ENCODE results near the gene ASCL2.

The ASCL2 gene

DNA sequence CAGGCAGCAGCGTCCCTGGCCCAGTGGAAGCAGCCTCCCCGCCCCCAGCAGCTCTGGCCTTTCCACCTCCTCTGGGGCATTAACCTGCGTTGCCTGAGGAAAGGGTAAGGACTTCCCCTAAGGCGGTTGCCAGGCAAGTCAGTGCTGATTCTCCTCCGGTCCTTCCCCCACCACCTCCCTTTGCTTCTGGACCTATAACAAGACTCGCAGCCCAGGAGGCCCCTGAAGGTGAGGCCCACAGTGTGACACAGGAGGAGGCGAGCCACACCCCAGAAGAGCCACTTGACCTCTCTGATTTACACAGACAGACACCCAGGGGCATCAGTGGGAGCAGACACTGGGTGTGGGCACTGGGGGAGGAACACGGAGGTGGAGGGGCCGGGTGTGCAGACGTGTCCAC is 35.4 kb downstream of the ASCL2 start:
- TF ChIP-seq EZH2phosphoT487 (IDR thresholded peaks at IDR 0.05; ENCODE audit: borderline replicate concordance, low read length): no peak
- TF ChIP-seq, protein P1, sequence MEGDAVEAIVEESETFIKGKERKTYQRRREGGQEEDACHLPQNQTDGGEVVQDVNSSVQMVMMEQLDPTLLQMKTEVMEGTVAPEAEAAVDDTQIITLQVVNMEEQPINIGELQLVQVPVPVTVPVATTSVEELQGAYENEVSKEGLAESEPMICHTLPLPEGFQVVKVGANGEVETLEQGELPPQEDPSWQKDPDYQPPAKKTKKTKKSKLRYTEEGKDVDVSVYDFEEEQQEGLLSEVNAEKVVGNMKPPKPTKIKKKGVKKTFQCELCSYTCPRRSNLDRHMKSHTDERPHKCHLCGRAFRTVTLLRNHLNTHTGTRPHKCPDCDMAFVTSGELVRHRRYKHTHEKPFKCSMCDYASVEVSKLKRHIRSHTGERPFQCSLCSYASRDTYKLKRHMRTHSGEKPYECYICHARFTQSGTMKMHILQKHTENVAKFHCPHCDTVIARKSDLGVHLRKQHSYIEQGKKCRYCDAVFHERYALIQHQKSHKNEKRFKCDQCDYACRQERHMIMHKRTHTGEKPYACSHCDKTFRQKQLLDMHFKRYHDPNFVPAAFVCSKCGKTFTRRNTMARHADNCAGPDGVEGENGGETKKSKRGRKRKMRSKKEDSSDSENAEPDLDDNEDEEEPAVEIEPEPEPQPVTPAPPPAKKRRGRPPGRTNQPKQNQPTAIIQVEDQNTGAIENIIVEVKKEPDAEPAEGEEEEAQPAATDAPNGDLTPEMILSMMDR (IDR thresholded peaks at IDR 0.05; ENCODE audit: low read depth, low read length, poor library complexity, severe bottlenecking): no peak
- no peak overlapping the region for H3K4me3 ChIP-seq (ENCODE audit: low read length)
- no peak overlapping the region for H3K27ac ChIP-seq (ENCODE audit: low read depth, low read length)
- peaks cover under 1% of the 10 kb centered on the region; the same call in 1 of the 2 replicates for H3K27me3 ChIP-seq (ENCODE audit: control insufficient read depth, low read length)
- H3K9me3 ChIP-seq (ENCODE audit: control insufficient read depth, insufficient read depth, low read length): peaks cover 3% of the 10 kb centered on the region; the same call in 1 of the 2 replicates
- no peaks in the 10 kb centered on the region for H3K79me2 ChIP-seq (ENCODE audit: control insufficient read depth, low read length)
- no peaks in the 10 kb centered on the region for H3F3A ChIP-seq (ENCODE audit: control insufficient read depth, insufficient read depth)
- H3K4me1 ChIP-seq (ENCODE audit: control insufficient read depth, low read length): no peaks in the 10 kb centered on the region
- no peaks in the 10 kb centered on the region for H3K9me2 ChIP-seq (replicated peaks; ENCODE audit: control insufficient read depth, low read length)
- H3K36me3 ChIP-seq (ENCODE audit: control insufficient read depth, low read length): no peaks in the 10 kb centered on the region
- no peak overlapping the region for H3K4me2 ChIP-seq (ENCODE audit: low read length)
- no peaks in the 10 kb centered on the region for H4K20me1 ChIP-seq (ENCODE audit: control insufficient read depth, insufficient read depth, low read depth, low read length)

GRCh38 chr11:2233693-2234455 is 36.5 kb downstream of the ASCL2 start:
- H3K79me2 ChIP-seq (ENCODE audit: control insufficient read depth, low read length): no peaks in the 10 kb centered on the region
- no peaks in the 10 kb centered on the region for H3K36me3 ChIP-seq (ENCODE audit: control insufficient read depth, low read length)
- H3K27ac ChIP-seq (ENCODE audit: low read depth, low read length): no peak overlapping the region
- no peak overlapping the region for H3K4me3 ChIP-seq (ENCODE audit: low read length)
- H3K4me1 ChIP-seq (ENCODE audit: control insufficient read depth, low read length): no peaks in the 10 kb centered on the region
- H3K9me3 ChIP-seq (ENCODE audit: control insufficient read depth, insufficient read depth, low read length): peaks cover 10% of the 10 kb centered on the region; the same call in 1 of the 2 replicates
- peaks cover 6% of the 10 kb centered on the region; the same call in 1 of the 2 replicates for H3K27me3 ChIP-seq (ENCODE audit: control insufficient read depth, low read length)
- no peak overlapping the region for H3K4me2 ChIP-seq (ENCODE audit: low read length)
- TF ChIP-seq, protein P1 (IDR thresholded peaks at IDR 0.05; ENCODE audit: low read depth, low read length, poor library complexity, severe bottlenecking): no peak
- TF ChIP-seq EZH2phosphoT487 (IDR thresholded peaks at IDR 0.05; ENCODE audit: borderline replicate concordance, low read length): no peak
- no peaks in the 10 kb centered on the region for H3K9me2 ChIP-seq (replicated peaks; ENCODE audit: control insufficient read depth, low read length)
- no peaks in the 10 kb centered on the region for H4K20me1 ChIP-seq (ENCODE audit: control insufficient read depth, insufficient read depth, low read depth, low read length)
- H3F3A ChIP-seq (ENCODE audit: control insufficient read depth, insufficient read depth): no peaks in the 10 kb centered on the region

- Histone ChIP-seq H3K4me2 (ENCODE audit: low read length) (no peak overlapping the region), H3K79me2 (ENCODE audit: control insufficient read depth, low read length) (no peaks in the 10 kb centered on the region), H3K27ac (ENCODE audit: low read depth, low read length) (no peak overlapping the region), H3K36me3 (ENCODE audit: control insufficient read depth, low read length) (no peaks in the 10 kb centered on the region), H3F3A (ENCODE audit: control insufficient read depth, insufficient read depth) (no peaks in the 10 kb centered on the region), H4K20me1 (ENCODE audit: control insufficient read depth, insufficient read depth, low read depth, low read length) (no peaks in the 10 kb centered on the region), H3K27me3 (ENCODE audit: control insufficient read depth, low read length) (peaks cover 11% of the 10 kb centered on the region; the same call in 1 of the 2 replicates), H3K9me3 (ENCODE audit: control insufficient read depth, insufficient read depth, low read length) (peaks cover 10% of the 10 kb centered on the region; the same call in 1 of the 2 replicates), H3K4me1 (ENCODE audit: control insufficient read depth, low read length) (no peaks in the 10 kb centered on the region), H3K4me3 (ENCODE audit: low read length) (no peak overlapping the region), H3K9me2 (replicated peaks; ENCODE audit: control insufficient read depth, low read length) (no peaks in the 10 kb centered on the region)
- TF ChIP-seq, protein P1 (IDR thresholded peaks at IDR 0.05; ENCODE audit: low read depth, low read length, poor library complexity, severe bottlenecking): no peak
- TF ChIP-seq EZH2phosphoT487 (IDR thresholded peaks at IDR 0.05; ENCODE audit: borderline replicate concordance, low read length): no peak
Measured at GRCh38 chr11:2229713-2230297, 40.6 kb downstream of the ASCL2 start.
